SW480 (cell line): Measurements from ENCODE around the gene MAPKAP1.
A peak's percentile ranks its signal among the peaks of the same experiment; 100 is the strongest.

Experiments used
- DNase-seq: peaks from one replicate; pipeline ENCODE4 v3.0.0-alpha.2; 2016; ENCODE audit warnings: low spot score

MAPKAP1 gene

GRCh38 chr9:125706651-125707471, at the start of gene MAPKAP1:
Gene MAPKAP1, minus strand, starts transcription at chr9:125707208. Its CDS starts 34,634 bp downstream, at chr9:125672574.
- DNase-seq = peak; percentile 95

GRCh38 chr9:125756518-125756917, 49.5 kb upstream of the MAPKAP1 start:
- no peak for DNase-seq

GRCh38 chr9:125755340-125755739, 48.3 kb upstream of the MAPKAP1 start:
- no peak for DNase-seq

GRCh38 chr9:125754096-125754495, 47.1 kb upstream of the MAPKAP1 start:
- no peak for DNase-seq

GRCh38 chr9:125752070-125752628, 45.1 kb upstream of the MAPKAP1 start:
- no peak for DNase-seq

- no peak for DNase-seq
Observed at GRCh38 chr9:125750627-125751011, 43.6 kb upstream of the MAPKAP1 start.

- DNase-seq = no peak
Observed at GRCh38 chr9:125749951-125750626, 43.1 kb upstream of the MAPKAP1 start.

- DNase-seq = no peak
Observed at GRCh38 chr9:125749287-125749935, 42.4 kb upstream of the MAPKAP1 start.

GRCh38 chr9:125748446-125749099, 41.6 kb upstream of the MAPKAP1 start:
- DNase-seq = no peak

GRCh38 chr9:125747765-125748445, 40.9 kb upstream of the MAPKAP1 start:
- DNase-seq = peak; percentile 15

- peak; percentile 46 for DNase-seq
Observed at GRCh38 chr9:125747053-125747764, 40.2 kb upstream of the MAPKAP1 start, which contains the start of gene PBX3. Gene PBX3, plus strand, starts transcription at chr9:125747373.

- no peak for DNase-seq
Observed at GRCh38 chr9:125746774-125747052, 39.7 kb upstream of the MAPKAP1 start.

GRCh38 chr9:125746017-125746773, 39.2 kb upstream of the MAPKAP1 start:
- DNase-seq = peak; percentile 97

- DNase-seq = no peak
Observed at GRCh38 chr9:125745682-125746016, 38.6 kb upstream of the MAPKAP1 start.

- DNase-seq = no peak
Observed at GRCh38 chr9:125745018-125745417, 38.0 kb upstream of the MAPKAP1 start.

GRCh38 chr9:125744616-125745015, 37.6 kb upstream of the MAPKAP1 start:
- no peak for DNase-seq

- DNase-seq = no peak
Observed at GRCh38 chr9:125743682-125744428, 36.8 kb upstream of the MAPKAP1 start.

GRCh38 chr9:125742657-125743056, 35.6 kb upstream of the MAPKAP1 start:
- DNase-seq = no peak

- no peak for DNase-seq
Observed at GRCh38 chr9:125739436-125739835, 32.4 kb upstream of the MAPKAP1 start.

- DNase-seq = no peak
Observed at GRCh38 chr9:125732562-125732961, 25.6 kb upstream of the MAPKAP1 start.
